ACC112 (cell line): ENCODE results near the gene DISC1.
"Not testable (repeated sequence)": the region's sequence is repeated elsewhere in the genome, so short reads cannot be mapped to it uniquely, and the experiment has no call there.

Experiments
- H2AFZ ChIP-seq: fragments of 200-600 bp; sonication (generic); one replicate; pipeline ENCODE4 v1.6.0; 2017; ENCODE audit warnings: antibody characterized with exemption, low read length; ENCODE audit not compliant: unreplicated experiment
- H3K27ac ChIP-seq: fragments of 200-600 bp; sonication (generic); 2 replicates; pipeline ENCODE4 v1.5.1; 2014; ENCODE audit warnings: low read depth, mild to moderate bottlenecking, antibody characterized with exemption, low read length, moderate library complexity
- H3K27me3 ChIP-seq: fragments of 200-600 bp; sonication (generic); 2 replicates; pipeline ENCODE4 v1.6.1; 2014; ENCODE audit warnings: mild to moderate bottlenecking, antibody characterized with exemption, low read length, moderate library complexity, mixed read lengths; ENCODE audit not compliant: insufficient read depth
- H3K36me3 ChIP-seq: fragments of 200-600 bp; sonication (generic); 2 replicates; pipeline ENCODE4 v1.6.1; 2016; ENCODE audit warnings: mild to moderate bottlenecking, antibody characterized with exemption, low read length, moderate library complexity, mixed read lengths; ENCODE audit not compliant: insufficient read depth
- H3K4me1 ChIP-seq: fragments of 200-600 bp; sonication (generic); one replicate; pipeline ENCODE4 v1.6.1; 2016; ENCODE audit warnings: low read length, mixed read lengths; ENCODE audit not compliant: insufficient read depth, unreplicated experiment, control insufficient read depth
- H3K4me3 ChIP-seq: fragments of 200-600 bp; sonication (generic); 2 replicates; pipeline ENCODE4 v1.5.1; 2014; ENCODE audit warnings: mild to moderate bottlenecking, low read depth, low read length
- H3K79me2 ChIP-seq: fragments of 200-600 bp; sonication (generic); one replicate; pipeline ENCODE4 v1.6.0; 2016; ENCODE audit warnings: low read length; ENCODE audit not compliant: control insufficient read depth, unreplicated experiment, insufficient read depth

Gene DISC1

DNA sequence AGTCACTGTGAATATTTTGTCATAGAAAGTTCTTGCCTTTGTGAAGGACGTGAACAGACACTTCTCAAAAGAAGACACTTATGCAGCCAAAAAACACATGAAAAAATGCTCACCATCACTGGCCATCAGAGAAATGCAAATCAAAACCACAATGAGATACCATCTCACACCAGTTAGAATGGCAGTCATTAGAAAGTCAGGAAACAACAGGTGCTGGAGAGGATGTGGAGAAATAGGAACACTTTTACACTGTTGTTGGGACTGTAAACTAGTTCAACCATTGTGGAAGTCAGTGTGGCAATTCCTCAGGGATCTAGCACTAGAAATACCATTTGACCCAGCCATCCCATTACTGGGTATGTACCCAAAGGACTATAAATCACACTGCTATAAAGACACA is 33.3 kb upstream of the DISC1 start:
- H2AFZ ChIP-seq, H3K79me2 ChIP-seq, H3K36me3 ChIP-seq, H3K4me3 ChIP-seq, H3K27me3 ChIP-seq, H3K4me1 ChIP-seq, H3K27ac ChIP-seq: not testable (repeated sequence)

DNA sequence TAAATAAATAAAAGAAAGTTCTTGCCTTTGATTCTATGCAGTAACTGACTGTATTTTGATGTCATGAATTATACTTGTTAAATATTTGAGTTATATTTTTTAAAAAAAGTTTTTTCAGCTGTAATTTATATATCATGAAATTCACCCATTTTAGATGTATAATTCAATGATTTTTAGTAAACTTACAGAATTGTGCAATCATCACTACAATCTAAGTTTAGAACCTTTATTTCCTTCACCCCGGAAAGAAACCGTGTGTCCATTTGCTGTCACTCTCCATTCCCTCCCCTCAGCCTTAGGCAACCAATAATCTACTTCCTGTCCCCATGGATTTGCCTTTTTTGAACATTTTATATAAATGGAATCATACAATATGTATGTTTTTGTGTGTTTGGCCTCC is 32.5 kb upstream of the DISC1 start:
- Histone ChIP-seq H3K79me2 (no peaks in the 10 kb centered on the region), H3K27me3 (no peaks in the 10 kb centered on the region), H3K4me3 (no peak overlapping the region), H3K36me3 (no peaks in the 10 kb centered on the region), H3K4me1 (no peaks in the 10 kb centered on the region), H3K27ac (no peak overlapping the region), H2AFZ (no peak overlapping the region)

DNA sequence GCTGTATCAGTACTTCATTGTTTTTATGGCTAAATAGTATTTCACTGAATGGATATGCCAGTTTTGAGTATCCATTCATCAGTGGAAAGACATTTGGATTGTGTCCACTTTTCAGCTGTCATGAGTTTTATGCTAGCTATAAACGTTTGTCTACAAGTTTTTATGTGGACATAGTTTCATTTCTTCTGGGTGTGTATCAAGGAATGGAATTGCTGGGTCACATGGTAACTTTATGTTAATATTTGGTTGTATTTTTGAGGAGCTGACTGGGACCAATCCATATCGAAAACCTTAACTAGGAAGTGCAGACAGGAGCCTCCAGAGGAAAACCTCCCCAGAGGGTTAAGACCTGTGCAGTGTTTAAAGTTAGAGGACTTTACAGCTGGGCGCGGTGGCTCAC is 31.8 kb upstream of the DISC1 start:
- Histone ChIP-seq H3K27me3 (no peaks in the 10 kb centered on the region), H3K36me3 (no peaks in the 10 kb centered on the region), H3K4me3 (no peak overlapping the region), H3K4me1 (no peaks in the 10 kb centered on the region), H2AFZ (no peak overlapping the region), H3K79me2 (no peaks in the 10 kb centered on the region), H3K27ac (no peak overlapping the region)

DNA sequence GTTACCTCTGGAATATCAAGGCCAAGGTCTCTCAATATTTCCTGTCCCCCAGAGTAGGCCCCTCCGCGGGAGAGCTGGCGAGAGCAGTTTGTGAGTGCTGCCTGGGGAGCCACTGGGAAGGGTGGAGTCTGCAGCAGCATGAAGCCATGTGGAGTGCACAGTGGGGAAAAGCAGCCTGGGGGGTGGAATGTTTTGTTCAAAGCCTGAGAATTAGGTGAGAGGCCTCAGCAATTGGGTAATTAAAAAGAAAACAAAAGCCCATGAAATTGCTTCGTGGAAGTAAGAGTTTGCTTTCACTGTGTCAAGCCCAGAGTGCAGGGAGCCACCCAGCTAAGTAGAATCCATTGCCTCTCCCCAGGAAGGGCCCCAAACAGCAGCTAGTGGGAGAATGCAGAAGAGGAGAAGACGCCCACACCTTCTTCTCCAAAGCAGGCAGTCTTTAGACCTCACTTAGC is 30.2 kb upstream of the DISC1 start:
- Histone ChIP-seq H3K27ac (no peak overlapping the region), H3K27me3 (no peaks in the 10 kb centered on the region), H3K4me3 (no peak overlapping the region), H3K79me2 (no peaks in the 10 kb centered on the region), H2AFZ (no peak overlapping the region), H3K36me3 (no peaks in the 10 kb centered on the region), H3K4me1 (peaks cover 9% of the 10 kb centered on the region)

DNA sequence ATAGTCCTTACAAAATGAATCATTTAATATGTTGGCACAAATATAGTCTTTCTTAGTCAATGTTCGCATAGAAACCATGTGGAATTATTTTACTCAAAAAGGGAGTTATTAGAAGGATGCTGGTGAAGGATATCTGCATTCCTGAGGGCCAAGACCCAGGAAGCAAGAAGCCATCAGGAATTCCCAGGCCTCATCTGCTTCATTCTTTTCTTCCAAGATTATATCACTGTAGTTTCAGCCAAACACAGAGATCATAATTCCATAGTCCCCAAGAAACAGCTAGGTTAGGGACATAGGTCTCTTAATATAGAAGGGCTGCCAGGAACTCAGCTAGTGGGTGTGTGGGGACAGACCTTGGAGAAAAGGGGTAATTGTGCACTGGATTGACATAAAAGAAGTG is 28.6 kb upstream of the DISC1 start:
- Histone ChIP-seq H3K27me3 (no peaks in the 10 kb centered on the region), H3K36me3 (no peaks in the 10 kb centered on the region), H3K4me3 (no peak overlapping the region), H2AFZ (no peak overlapping the region), H3K27ac (no peak overlapping the region), H3K79me2 (no peaks in the 10 kb centered on the region), H3K4me1 (peaks cover 18% of the 10 kb centered on the region)

DNA sequence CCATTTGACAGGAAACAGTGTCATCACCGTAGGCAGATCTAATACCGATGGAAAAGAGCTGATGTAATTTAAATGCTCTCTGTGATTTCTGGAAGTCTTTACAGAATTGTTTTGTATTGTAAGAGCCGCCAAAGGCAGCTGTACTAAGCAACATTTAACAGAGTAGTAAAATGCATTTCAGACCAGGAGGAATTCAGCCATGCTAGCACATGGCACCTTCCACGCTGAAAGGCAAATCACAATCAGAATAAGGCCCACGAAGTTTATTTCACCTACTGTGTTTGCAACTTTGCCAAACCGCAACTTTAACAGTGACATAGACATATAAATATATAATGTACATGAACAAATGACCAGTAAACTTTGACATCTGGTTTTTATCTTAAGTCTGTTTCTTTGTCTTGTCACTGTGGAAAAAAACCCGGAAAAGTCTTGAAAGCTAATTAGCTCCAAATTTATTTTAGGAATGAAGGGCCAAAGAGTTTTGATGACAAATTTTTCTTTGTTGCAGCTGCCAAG is 26.1 kb upstream of the DISC1 start:
- Histone ChIP-seq H3K36me3 (no peaks in the 10 kb centered on the region), H2AFZ (peak overlapping the region; percentile 89)

DNA sequence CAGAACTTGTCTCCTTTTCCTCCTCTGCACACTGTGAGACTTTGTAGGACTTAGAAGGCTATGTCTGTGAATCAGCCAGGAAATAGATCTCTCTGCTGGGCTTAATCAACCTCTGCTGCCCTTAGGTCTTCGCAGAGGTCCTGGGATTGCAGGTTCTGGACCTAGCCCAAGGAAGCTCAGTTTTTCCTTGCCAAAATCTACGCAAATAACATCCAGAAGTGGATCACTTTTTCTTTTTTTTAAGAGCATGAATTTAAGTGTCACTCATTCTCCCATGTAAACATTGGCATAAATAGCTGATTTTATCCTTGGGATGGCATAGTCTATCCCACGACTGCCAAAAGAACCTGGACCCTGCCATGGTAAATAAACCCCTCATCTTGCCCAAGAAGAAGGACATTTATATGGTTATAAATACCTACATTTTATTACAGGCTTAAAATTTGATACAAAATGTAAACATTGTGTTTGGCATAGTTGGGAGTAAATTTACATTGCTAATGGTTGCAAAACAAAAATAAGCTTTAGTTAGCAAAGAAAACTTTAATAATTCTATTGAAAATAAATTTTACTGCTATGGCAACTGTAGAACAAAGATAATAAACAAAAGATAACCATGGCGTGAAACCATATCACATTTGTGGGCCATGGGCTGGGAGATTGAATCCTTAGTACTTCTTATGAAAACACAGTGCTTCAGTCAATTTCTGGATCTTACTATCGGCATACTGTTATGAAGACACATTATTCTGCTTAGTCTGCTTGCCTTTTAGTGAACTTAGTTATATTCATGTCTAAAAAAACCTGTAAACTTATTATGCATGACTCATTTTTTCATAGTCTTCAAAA is 24.5 kb upstream of the DISC1 start:
- no peaks in the 10 kb centered on the region for H3K36me3 ChIP-seq
- no peaks in the 10 kb centered on the region for H3K79me2 ChIP-seq
- no peak overlapping the region for H3K27ac ChIP-seq
- peaks cover 18% of the 10 kb centered on the region for H3K4me1 ChIP-seq
- peak overlapping the region; percentile 81 for H2AFZ ChIP-seq
- H3K4me3 ChIP-seq = peak overlapping the region; percentile 67
- no peaks in the 10 kb centered on the region for H3K27me3 ChIP-seq

More for the DNA sequence above, 26.1 kb upstream of the DISC1 start:
- H3K4me3 ChIP-seq = peak overlapping the region; percentile 7; the same call in 1 of the 2 replicates
- H3K27me3 ChIP-seq = no peaks in the 10 kb centered on the region
- H3K79me2 ChIP-seq = no peaks in the 10 kb centered on the region
- no peak overlapping the region for H3K27ac ChIP-seq
- peaks cover 18% of the 10 kb centered on the region for H3K4me1 ChIP-seq

DNA sequence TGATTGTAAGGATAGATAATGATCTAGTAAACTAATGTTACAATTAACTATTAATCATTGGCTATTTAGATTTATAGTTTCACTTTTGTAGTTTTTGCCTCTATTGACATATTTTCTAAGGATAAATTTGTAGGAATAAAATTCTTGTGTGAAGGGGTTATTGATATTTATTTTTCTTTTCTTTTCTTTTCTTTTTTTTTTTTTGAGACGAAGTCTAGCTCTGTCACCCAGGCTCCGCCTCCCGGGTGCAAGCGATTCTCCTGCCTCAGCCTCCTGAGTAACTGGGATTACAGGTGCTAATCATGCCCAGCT is 24.0 kb upstream of the DISC1 start:
- Histone ChIP-seq H3K27me3 (no peaks in the 10 kb centered on the region), H2AFZ (peak overlapping the region; percentile 81), H3K79me2 (no peaks in the 10 kb centered on the region), H3K36me3 (no peaks in the 10 kb centered on the region), H3K27ac (no peak overlapping the region), H3K4me1 (peaks cover 18% of the 10 kb centered on the region), H3K4me3 (peak overlapping the region; percentile 67)

DNA sequence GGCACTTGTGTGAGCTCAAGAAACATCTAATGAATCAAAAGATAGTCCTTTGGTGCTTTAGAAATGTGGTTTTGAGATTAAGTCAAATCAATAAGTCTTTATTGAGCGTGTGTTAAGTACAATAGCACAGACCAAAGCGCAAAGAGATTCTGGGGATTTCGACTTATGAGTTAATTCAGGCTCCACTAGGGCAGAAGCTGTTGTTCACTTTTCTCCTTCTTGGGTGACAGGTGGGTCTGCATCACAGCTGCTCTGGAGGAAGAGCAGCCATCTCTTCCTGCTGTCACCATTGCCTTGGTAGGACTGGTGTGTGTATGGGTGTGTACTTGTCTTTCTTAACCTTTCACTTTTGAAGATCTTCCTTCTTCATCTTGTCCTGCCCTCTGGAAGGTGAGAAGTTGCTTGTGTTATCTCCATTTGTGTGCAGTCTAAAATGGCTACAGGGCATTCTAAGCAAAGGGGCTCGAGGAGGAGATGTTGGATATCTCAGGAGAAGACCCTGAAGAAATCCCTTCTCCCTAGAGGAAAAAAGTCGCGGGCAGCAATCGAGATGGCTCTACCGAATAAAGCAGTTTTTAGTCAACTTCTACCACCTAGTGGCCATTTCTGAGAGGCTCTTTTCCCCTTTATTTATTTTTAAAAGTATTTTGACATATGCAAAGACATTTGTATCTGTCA is 22.9 kb upstream of the DISC1 start:
- peaks cover 18% of the 10 kb centered on the region for H3K4me1 ChIP-seq
- no peak overlapping the region for H3K27ac ChIP-seq
- no peaks in the 10 kb centered on the region for H3K36me3 ChIP-seq
- H3K4me3 ChIP-seq = peak overlapping the region; percentile 82
- peak overlapping the region; percentile 86 for H2AFZ ChIP-seq
- H3K27me3 ChIP-seq = no peaks in the 10 kb centered on the region
- H3K79me2 ChIP-seq = no peaks in the 10 kb centered on the region

DNA sequence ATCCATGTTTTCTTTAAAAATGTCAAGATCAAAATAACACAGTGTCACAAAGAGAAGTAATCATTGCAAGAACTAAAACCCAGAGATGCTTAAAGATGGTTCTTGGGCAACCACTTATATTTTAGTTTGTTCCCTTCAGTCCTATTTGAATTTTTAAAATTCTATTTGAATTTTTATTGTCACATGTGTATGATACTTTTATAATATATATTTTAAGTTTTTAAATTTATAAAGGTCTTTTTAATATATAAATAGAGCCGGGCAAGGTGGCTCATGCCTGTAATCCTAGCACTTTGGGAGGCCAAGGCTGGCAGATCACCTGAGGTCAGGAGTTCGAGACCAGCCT is 22.3 kb upstream of the DISC1 start:
- H2AFZ ChIP-seq = no peak overlapping the region
- no peaks in the 10 kb centered on the region for H3K79me2 ChIP-seq
- H3K4me3 ChIP-seq = no peak overlapping the region; the same call in 1 of the 2 replicates
- no peak overlapping the region for H3K27ac ChIP-seq
- H3K27me3 ChIP-seq = no peaks in the 10 kb centered on the region
- H3K36me3 ChIP-seq = no peaks in the 10 kb centered on the region
- H3K4me1 ChIP-seq = peaks cover 18% of the 10 kb centered on the region
